H1 (cell line): Measurements from ENCODE around the gene MYL5. TPM values are rescaled to one million over a fixed set of nuclear protein-coding genes. Genes with fewer than 3 reads are reported as not detected.

Experiments
- BACH1 ChIP-seq: IDR thresholded peaks from 2 replicates; pipeline ENCODE4 v1.6.1; 2012; ENCODE audit warnings: low read length, improper control_type of control experiment
- CBX8 ChIP-seq: fragments of 300-800, 300-1000 bp; sonication (generic); IDR thresholded peaks from 2 replicates; pipeline ENCODE4 v1.7.1; 2016; ENCODE audit warnings: low read depth, low read length, borderline replicate concordance
- CHD1 ChIP-seq: IDR thresholded peaks from 2 replicates; pipeline ENCODE4 v1.6.1; 2012; ENCODE audit warnings: low read depth, low read length, improper control_type of control experiment
- CHD7 ChIP-seq: fragments of 300-600 bp; sonication (generic); IDR thresholded peaks from 2 replicates; pipeline ENCODE4 v1.7.1; 2012; ENCODE audit warnings: low read length, moderate library complexity, mild to moderate bottlenecking, inconsistent platforms; ENCODE audit not compliant: insufficient replicate concordance
- HDAC6 ChIP-seq: IDR thresholded peaks from one replicate; pipeline ENCODE4 v1.7.1; 2012; ENCODE audit warnings: low read depth, mild to moderate bottlenecking, inconsistent platforms, low read length, moderate library complexity
- SP1 ChIP-seq: IDR thresholded peaks from 2 replicates; pipeline ENCODE4 v1.6.1; 2011; ENCODE audit warnings: low read depth, low read length
- polyA plus RNA-seq, 7 experiments: library from polyadenylated mRNA; depleted of rRNA in 3 of 7; stranded (reverse) in 5 of 7; unstranded in 2 of 7; fragments of >200 nt in 5 of 7; fragments of 200-250 nt in 2 of 7; gene quantifications; 1 replicate in 5 of 7; 2 replicates in 1 of 7; 4 replicates in 1 of 7; pipeline versions ENCODE4 v1.2.1 to v1.2.3, GENCODE V29; 2011 to 2013; ENCODE audit warnings: missing spikeins in 2 of 7, mixed read lengths in 2 of 7
- total RNA-seq: library from RNA; stranded (reverse); fragmentation: NEBNext Ultra II Directional; extraction: Animal tissue kit (Norgen Biotek cat#: 25700); gene quantifications from 2 replicates; pipeline ENCODE4 v1.2.1, GENCODE V29; 2021

Gene MYL5
- total and polyA plus RNA-seq, 2 of the 8 experiments (the other 6 are each of a cell fraction or from before 2014, with no cell fraction given): 5.7 to 6.8 TPM

GRCh38 chr4:626201-627091 lies 47.9 kb upstream of the MYL5 start (continued):
- no peak for TF ChIP-seq CHD7
- no peak for TF ChIP-seq HDAC6
- no peak for TF ChIP-seq BACH1
- no peak for TF ChIP-seq CBX8
- no peak for TF ChIP-seq CHD1
- TF ChIP-seq SP1: no peak
- TF ChIP-seq, all 59 proteins: peak for 0
